ENCODE results near the gene CTNNBL1.

The CTNNBL1 gene

GRCh38 chr20:37651932-37652331 lies 41.9 kb upstream of the CTNNBL1 start:
- Histone ChIP-seq H3K4me3 (replicated peaks; ENCODE audit: insufficient read depth, low read length) (no peak overlapping the region), H3K27ac (replicated peaks) (no peak overlapping the region), H3K27me3 (ENCODE audit: insufficient read depth, poor library complexity, severe bottlenecking) (no peaks in the 10 kb centered on the region)
- TF ChIP-seq REST (IDR thresholded peaks at IDR 0.05; ENCODE audit: insufficient replicate concordance, low read depth) (no peak), CTCF (IDR thresholded peaks at IDR 0.05; ENCODE audit: insufficient read depth, low read length) (peak; percentile 8), GABPA (IDR thresholded peaks at IDR 0.05; ENCODE audit: low read depth) (no peak), POLR2AphosphoS5 (IDR thresholded peaks at IDR 0.05; ENCODE audit: low read depth) (no peak), SPI1 (IDR thresholded peaks at IDR 0.05; ENCODE audit: borderline replicate concordance, low read depth) (0 out of 2 replicates have a peak, but pooled peaks have one; percentile 16)
- DNase-seq (ENCODE audit: low read depth in 1 of 2, low spot score in 1 of 2) = peak in 1 of 2 experiments; percentile 53

GRCh38 chr20:37656945-37657344 lies 36.9 kb upstream of the CTNNBL1 start:
- H3K4me3 ChIP-seq (replicated peaks; ENCODE audit: insufficient read depth, low read length) = no peak overlapping the region
- no peak for DNase-seq (ENCODE audit: low read depth in 1 of 2, low spot score in 1 of 2)
- no peak overlapping the region for H3K27ac ChIP-seq (replicated peaks)
- no peak for TF ChIP-seq CTCF (IDR thresholded peaks at IDR 0.05; ENCODE audit: insufficient read depth, low read length)
- no peak for TF ChIP-seq GABPA (IDR thresholded peaks at IDR 0.05; ENCODE audit: low read depth)
- no peak for TF ChIP-seq REST (IDR thresholded peaks at IDR 0.05; ENCODE audit: insufficient replicate concordance, low read depth)
- no peak for TF ChIP-seq SPI1 (IDR thresholded peaks at IDR 0.05; ENCODE audit: borderline replicate concordance, low read depth)
- no peak for TF ChIP-seq POLR2AphosphoS5 (IDR thresholded peaks at IDR 0.05; ENCODE audit: low read depth)
- no peaks in the 10 kb centered on the region for H3K27me3 ChIP-seq (ENCODE audit: insufficient read depth, poor library complexity, severe bottlenecking)

GRCh38 chr20:37657924-37658804 lies 35.7 kb upstream of the CTNNBL1 start:
- no peak overlapping the region for H3K27ac ChIP-seq (replicated peaks)
- H3K4me3 ChIP-seq (replicated peaks; ENCODE audit: insufficient read depth, low read length) = no peak overlapping the region
- TF ChIP-seq POLR2AphosphoS5 (IDR thresholded peaks at IDR 0.05; ENCODE audit: low read depth) (no peak), REST (IDR thresholded peaks at IDR 0.05; ENCODE audit: insufficient replicate concordance, low read depth) (no peak), GABPA (IDR thresholded peaks at IDR 0.05; ENCODE audit: low read depth) (no peak), CTCF (IDR thresholded peaks at IDR 0.05; ENCODE audit: insufficient read depth, low read length) (no peak), SPI1 (IDR thresholded peaks at IDR 0.05; ENCODE audit: borderline replicate concordance, low read depth) (no peak)
- no peaks in the 10 kb centered on the region for H3K27me3 ChIP-seq (ENCODE audit: insufficient read depth, poor library complexity, severe bottlenecking)
- DNase-seq (ENCODE audit: low read depth in 1 of 2, low spot score in 1 of 2) = no peak
